Measurements from ENCODE around the gene ABCB1.

GRCh38 chr7:87473986-87474385 lies 126.7 kb downstream of the ABCB1 start:
- TF ChIP-seq CTCF (IDR thresholded peaks at IDR 0.05; ENCODE audit: borderline replicate concordance, extremely low read depth, low read length, poor library complexity, severe bottlenecking) (no peak), EZH2 (IDR thresholded peaks at IDR 0.05; ENCODE audit: borderline replicate concordance, low read depth, low read length, severe bottlenecking) (no peak)

Data from DND-41 (cell line).